Endothelial cell of umbilical vein (primary cell): ENCODE measurements around the gene CAPRIN2.

Experiments used
- CTCF ChIP-seq, 2 donors: IDR thresholded peaks; 1 replicate in 1 of 2; 2 replicates in 1 of 2; pipeline ENCODE4 v1.5.1; 2011; ENCODE audit warnings: low read length in 2 of 2, mild to moderate bottlenecking in 2 of 2, moderate library complexity in 2 of 2, control low read depth in 1 of 2, inconsistent platforms in 1 of 2, low read depth in 1 of 2; ENCODE audit not compliant: insufficient read depth in 1 of 2; ENCODE audit errors: extremely low read depth in 1 of 2
- EZH2 ChIP-seq: IDR thresholded peaks from 2 replicates; pipeline ENCODE4 v1.6.1; 2012; ENCODE audit warnings: borderline replicate concordance, low read depth, mild to moderate bottlenecking, moderate library complexity, low read length, inconsistent platforms; ENCODE audit not compliant: severe bottlenecking

- TF ChIP-seq EZH2 (no peak), CTCF (IDR thresholded peaks at IDR 0.05; ENCODE audit: extremely low read depth in 1 of 2, insufficient read depth in 1 of 2, low read depth in 1 of 2, low read length in 2 of 2) (no peak)
Observed at GRCh38 chr12:30756074-30756473, 1.3 kb upstream of the CAPRIN2 start.
